K562 (cell line): ENCODE data around the gene NMT2.

Experiments
- ARNT ChIP-seq, 2 experiments: fragments of 450-650 bp; IDR thresholded peaks; 2 replicates each; pipeline ENCODE4 v1.6.1; 2016; ENCODE audit warnings: mild to moderate bottlenecking in 1 of 2
- CHD2 ChIP-seq: IDR thresholded peaks from 2 replicates; pipeline ENCODE4 v1.6.1; 2011; ENCODE audit warnings: low read depth, low read length
- ETS1 ChIP-seq: conservative IDR thresholded peaks from 2 replicates; pipeline ENCODE4 v1.6.1; 2011; ENCODE audit warnings: low read depth, mild to moderate bottlenecking, low read length; ENCODE audit not compliant: control insufficient read depth
- EZH2 ChIP-seq: IDR thresholded peaks from 2 replicates; pipeline ENCODE4 v1.6.1; 2012; ENCODE audit warnings: low read depth, mild to moderate bottlenecking, inconsistent platforms, low read length, borderline replicate concordance
- MAZ ChIP-seq, 2 experiments: fragments of 450-650 bp in 1 of 2; sonication (generic) in 1 of 2; formaldehyde crosslinking; IDR thresholded peaks in 1 of 2; conservative IDR thresholded peaks in 1 of 2; 2 replicates each; pipeline versions ENCODE4 v1.4.0 to v1.5.0; 2020; ENCODE audit warnings: mild to moderate bottlenecking in 1 of 2, missing genetic modification reagents in 1 of 2
- ZNF696 ChIP-seq: fragments of 250-450 bp; sonication (Bioruptor Pico); conservative IDR thresholded peaks from 2 replicates; pipeline ENCODE4 v1.4.0; 2020; ENCODE audit warnings: mild to moderate bottlenecking, moderate library complexity

- no peak for TF ChIP-seq EZH2
- no peak for TF ChIP-seq CHD2
- no peak for TF ChIP-seq MAZ (CRISPR knock-in tag; conservative IDR thresholded peaks at IDR 0.05 in 1 of 2, IDR thresholded peaks at IDR 0.05 in 1 of 2)
- TF ChIP-seq ZNF696 (CRISPR knock-in tag), result no peak
- no peak for TF ChIP-seq ETS1
- no peak for TF ChIP-seq ARNT (IDR thresholded peaks at IDR 0.05)
These were observed 28.8 kb upstream of the NMT2 start for GRCh38 chr10:15197276-15197675.
